Measurements from ENCODE around the gene RHOC.

The RHOC gene

GRCh38 chr1:112713466-112714312 lies 6.8 kb upstream of the RHOC start:
- TF ChIP-seq CTCF (IDR thresholded peaks at IDR 0.05), result no peak
- Mint-ChIP-seq H3K27me3 (ENCODE audit: low read depth, poor library complexity) (peaks cover 68% of the 10 kb centered on the region), H3K27ac (no peak overlapping the region), H3K4me3 (peak overlapping the region; percentile 84), H3K4me1 (peaks cover 52% of the 10 kb centered on the region), H3K9me3 (no peaks in the 10 kb centered on the region), H3K36me3 (ENCODE audit: low read depth) (no peaks in the 10 kb centered on the region)
- DNase-seq, result no peak

GRCh38 chr1:112712701-112713128 lies 5.8 kb upstream of the RHOC start:
- peaks cover 64% of the 10 kb centered on the region for H3K27me3 Mint-ChIP-seq (ENCODE audit: low read depth, poor library complexity)
- no peaks in the 10 kb centered on the region for H3K9me3 Mint-ChIP-seq
- no peak overlapping the region for H3K4me3 Mint-ChIP-seq
- H3K4me1 Mint-ChIP-seq, result peaks cover 54% of the 10 kb centered on the region
- TF ChIP-seq CTCF (IDR thresholded peaks at IDR 0.05), result no peak
- DNase-seq, result no peak
- no peaks in the 10 kb centered on the region for H3K36me3 Mint-ChIP-seq (ENCODE audit: low read depth)
- H3K27ac Mint-ChIP-seq, result no peak overlapping the region

- no peak for DNase-seq
- H3K36me3 Mint-ChIP-seq (ENCODE audit: low read depth), result no peaks in the 10 kb centered on the region
- H3K9me3 Mint-ChIP-seq, result no peaks in the 10 kb centered on the region
- no peak for TF ChIP-seq CTCF (IDR thresholded peaks at IDR 0.05)
- H3K4me3 Mint-ChIP-seq, result no peak overlapping the region
- peaks cover 56% of the 10 kb centered on the region for H3K4me1 Mint-ChIP-seq
- H3K27ac Mint-ChIP-seq, result no peak overlapping the region
- peaks cover 59% of the 10 kb centered on the region for H3K27me3 Mint-ChIP-seq (ENCODE audit: low read depth, poor library complexity)
These were observed 5.3 kb upstream of the RHOC start for GRCh38 chr1:112712191-112712590.

GRCh38 chr1:112711670-112712069 lies 4.7 kb upstream of the RHOC start:
- H3K27ac Mint-ChIP-seq, result no peak overlapping the region
- peaks cover 56% of the 10 kb centered on the region for H3K27me3 Mint-ChIP-seq (ENCODE audit: low read depth, poor library complexity)
- no peaks in the 10 kb centered on the region for H3K36me3 Mint-ChIP-seq (ENCODE audit: low read depth)
- TF ChIP-seq CTCF (IDR thresholded peaks at IDR 0.05), result no peak
- no peaks in the 10 kb centered on the region for H3K9me3 Mint-ChIP-seq
- DNase-seq, result no peak
- peaks cover 51% of the 10 kb centered on the region for H3K4me1 Mint-ChIP-seq
- no peak overlapping the region for H3K4me3 Mint-ChIP-seq

- Mint-ChIP-seq H3K4me3 (no peak overlapping the region), H3K4me1 (peaks cover 50% of the 10 kb centered on the region), H3K9me3 (no peaks in the 10 kb centered on the region), H3K27ac (no peak overlapping the region), H3K27me3 (ENCODE audit: low read depth, poor library complexity) (peaks cover 55% of the 10 kb centered on the region), H3K36me3 (ENCODE audit: low read depth) (no peaks in the 10 kb centered on the region)
- DNase-seq, result peak; percentile 36
- TF ChIP-seq CTCF (IDR thresholded peaks at IDR 0.05), result no peak
These were observed 4.1 kb upstream of the RHOC start for GRCh38 chr1:112711041-112711440.

GRCh38 chr1:112710586-112710985 lies 3.7 kb upstream of the RHOC start:
- H3K4me3 Mint-ChIP-seq, result no peak overlapping the region
- no peaks in the 10 kb centered on the region for H3K36me3 Mint-ChIP-seq (ENCODE audit: low read depth)
- H3K4me1 Mint-ChIP-seq, result peaks cover 50% of the 10 kb centered on the region
- H3K27ac Mint-ChIP-seq, result no peak overlapping the region
- H3K9me3 Mint-ChIP-seq, result no peaks in the 10 kb centered on the region
- no peak for TF ChIP-seq CTCF (IDR thresholded peaks at IDR 0.05)
- no peak for DNase-seq
- H3K27me3 Mint-ChIP-seq (ENCODE audit: low read depth, poor library complexity), result peaks cover 55% of the 10 kb centered on the region

All from nephron progenitor cell (in vitro differentiated cells).